Measurements from ENCODE around the gene TRAPPC12.
"Not testable (repeated sequence)": the region's sequence is repeated elsewhere in the genome, so short reads cannot be mapped to it uniquely, and the experiment has no call there.

TRAPPC12 gene

GRCh38 chr2:3454005-3454404, 74.5 kb downstream of the TRAPPC12 start:
- not testable (repeated sequence) for DNase-seq (ENCODE audit: low read depth)

- no peak for DNase-seq (ENCODE audit: low read depth)
These were observed 75.3 kb downstream of the TRAPPC12 start for GRCh38 chr2:3454802-3455201.

- DNase-seq (ENCODE audit: low read depth), result no peak
These were observed 76.6 kb downstream of the TRAPPC12 start for GRCh38 chr2:3456125-3456524.

- DNase-seq (ENCODE audit: low read depth), result no peak
These were observed 78.3 kb downstream of the TRAPPC12 start for GRCh38 chr2:3457524-3458395.

- no peak for DNase-seq (ENCODE audit: low read depth)
These were observed 79.1 kb downstream of the TRAPPC12 start for GRCh38 chr2:3458396-3459184.

GRCh38 chr2:3459185-3460015, 79.9 kb downstream of the TRAPPC12 start:
- DNase-seq (ENCODE audit: low read depth), result no peak

- no peak for DNase-seq (ENCODE audit: low read depth)
These were observed 80.7 kb downstream of the TRAPPC12 start for GRCh38 chr2:3460156-3460555.

- DNase-seq (ENCODE audit: low read depth), result no peak
These were observed 81.6 kb downstream of the TRAPPC12 start for GRCh38 chr2:3460831-3461800.

GRCh38 chr2:3461801-3462492, 82.5 kb downstream of the TRAPPC12 start:
- no peak for DNase-seq (ENCODE audit: low read depth)

- DNase-seq (ENCODE audit: low read depth), result no peak
These were observed 83.1 kb downstream of the TRAPPC12 start for GRCh38 chr2:3462493-3463104.

- DNase-seq (ENCODE audit: low read depth), result no peak
These were observed 83.8 kb downstream of the TRAPPC12 start for GRCh38 chr2:3463186-3463835.

GRCh38 chr2:3463944-3464343, 84.5 kb downstream of the TRAPPC12 start:
- DNase-seq (ENCODE audit: low read depth), result no peak

GRCh38 chr2:3464401-3465005, 85.0 kb downstream of the TRAPPC12 start:
- DNase-seq (ENCODE audit: low read depth), result no peak

- no peak for DNase-seq (ENCODE audit: low read depth)
These were observed 85.8 kb downstream of the TRAPPC12 start for GRCh38 chr2:3465328-3465727.

GRCh38 chr2:3465844-3466481, 86.5 kb downstream of the TRAPPC12 start:
- no peak for DNase-seq (ENCODE audit: low read depth)

- DNase-seq (ENCODE audit: low read depth), result no peak
These were observed 87.0 kb downstream of the TRAPPC12 start for GRCh38 chr2:3466482-3466863.

- DNase-seq (ENCODE audit: low read depth), result no peak
These were observed 87.5 kb downstream of the TRAPPC12 start for GRCh38 chr2:3466966-3467365.

- DNase-seq (ENCODE audit: low read depth), result no peak
These were observed 88.2 kb downstream of the TRAPPC12 start for GRCh38 chr2:3467654-3468053.

Measured in activated T-helper 9 cell treated with anti-CD3 and anti-CD28 coated beads, Interleukin-2, amount 50 U/mL, for 16 hours (primary cell).